GM12878 (cell line): ENCODE measurements around the gene TBC1D1. TPM values are rescaled to one million over a fixed set of nuclear protein-coding genes. Genes with fewer than 3 reads are reported as not detected.

Source experiments
- ATAC-seq: fragments of 200-7000 bp; cut with Tn5 transposase; 3 replicates; pipeline ENCODE4 v1.9.1; 2020; ENCODE audit warnings: mild to moderate bottlenecking, moderate library complexity
- BruUV-seq: library from RNA; stranded (reverse); fragments of 400-500 nt; replicated peaks from 2 replicates; lab custom pipeline; 2021; lab: Mats Ljungman, UMichigan
- CTCF ChIA-PET: fragments of 300-600 bp; sonication (Branson Sonifier 250); formaldehyde crosslinking; extraction: SDS; loops from one replicate; lab custom pipeline; 2021; ENCODE audit warnings: inconsistent platforms; lab: Yijun Ruan, JAX
- POLR2A ChIA-PET: fragments of 350-600 bp; formaldehyde crosslinking; extraction: SDS; loops from one replicate; lab custom pipeline; 2021; ENCODE audit warnings: inconsistent platforms; lab: Charles Lee
- RAD21 ChIA-PET: fragments of 300-600 bp; sonication (Branson Sonifier 250); formaldehyde crosslinking; loops from one replicate; lab custom pipeline; 2023; ENCODE audit warnings: antibody characterized with exemption; ENCODE audit not compliant: unreplicated experiment; lab: Charles Lee
- SMC1A ChIA-PET: fragments of 300-600 bp; sonication (Branson Sonifier 250); formaldehyde crosslinking; loops from one replicate; lab custom pipeline; 2023; ENCODE audit not compliant: unreplicated experiment, uncharacterized antibody; lab: Charles Lee
- DNase-seq: peaks from one replicate; pipeline ENCODE4 v3.0.0-alpha.2; 2011; ENCODE audit warnings: low read depth, low spot score
- FAIRE-seq: peaks from 3 replicates; lab custom pipeline; 2011; peaks lifted over from hg19 to GRCh38; lab: Jason Lieb, UNC
- H2AFZ ChIP-seq: 2 replicates; pipeline ENCODE4 v1.6.0; 2011; ENCODE audit warnings: low read depth, low read length, control low read depth; ENCODE audit not compliant: control insufficient read depth
- H3K27ac ChIP-seq: 2 replicates; pipeline ENCODE4 v1.5.1; 2011; ENCODE audit warnings: control low read depth; ENCODE audit not compliant: control insufficient read depth, insufficient read depth
- H3K27me3 ChIP-seq, 2 experiments: replicated peaks in 1 of 2; 2 replicates each; pipeline versions ENCODE4 v1.6.0 to v1.6.1; 2011; ENCODE audit warnings: low read length in 1 of 2; ENCODE audit not compliant: control insufficient read depth in 2 of 2, insufficient read depth in 2 of 2
- H3K36me3 ChIP-seq, 2 experiments: 2 replicates each; pipeline ENCODE4 v1.5.1; 2011; ENCODE audit warnings: low read length in 1 of 2; ENCODE audit not compliant: control insufficient read depth in 2 of 2, insufficient read depth in 2 of 2
- H3K4me1 ChIP-seq: 2 replicates; pipeline ENCODE4 v1.6.1; 2011; ENCODE audit warnings: mild to moderate bottlenecking, low read length, moderate library complexity, mixed read lengths; ENCODE audit not compliant: control insufficient read depth, insufficient read depth
- H3K4me2 ChIP-seq: 2 replicates; pipeline ENCODE4 v1.6.0; 2011; ENCODE audit warnings: control low read depth; ENCODE audit not compliant: control insufficient read depth, insufficient read depth
- H3K4me3 ChIP-seq: fragments of 200-600 bp; sonication (generic); 2 replicates; pipeline ENCODE4 v1.5.1; 2016
- H3K79me2 ChIP-seq: 2 replicates; pipeline ENCODE4 v1.6.0; 2011; ENCODE audit warnings: low read length; ENCODE audit not compliant: control insufficient read depth, insufficient read depth
- H3K9ac ChIP-seq: 2 replicates; pipeline ENCODE4 v1.8.0; 2011; ENCODE audit warnings: low read length, control low read depth, mixed read lengths; ENCODE audit not compliant: control insufficient read depth, insufficient read depth
- H3K9me3 ChIP-seq: replicated peaks from 3 replicates; pipeline ENCODE4 v1.5.1; 2011; ENCODE audit warnings: mild to moderate bottlenecking, low read length; ENCODE audit not compliant: control insufficient read depth, insufficient read depth
- H4K20me1 ChIP-seq: 2 replicates; pipeline ENCODE4 v1.6.0; 2011; ENCODE audit not compliant: control insufficient read depth, insufficient read depth
- ATF7 ChIP-seq: fragments of 450-650 bp; IDR thresholded peaks from 2 replicates; pipeline ENCODE4 v1.6.1; 2016; ENCODE audit warnings: low read depth, mild to moderate bottlenecking
- BHLHE40 ChIP-seq, 2 experiments: fragments of 450-650 bp in 1 of 2; IDR thresholded peaks; 2 replicates each; pipeline ENCODE4 v1.6.1; 2011 to 2017; ENCODE audit warnings: low read depth in 2 of 2, borderline replicate concordance in 1 of 2, improper control_type of control experiment in 1 of 2, low read length in 1 of 2, mild to moderate bottlenecking in 1 of 2
- CEBPB ChIP-seq, 2 experiments: fragments of 150-350 bp in 1 of 2; IDR thresholded peaks; 2 replicates each; pipeline ENCODE4 v1.6.1; 2012 to 2014; ENCODE audit warnings: low read depth in 2 of 2, low read length in 2 of 2, borderline replicate concordance in 1 of 2, inconsistent platforms in 1 of 2
- HDGF ChIP-seq: fragments of 450-650 bp; IDR thresholded peaks from 2 replicates; pipeline ENCODE4 v1.6.1; 2016; ENCODE audit warnings: antibody characterized with exemption
- TAF1 ChIP-seq: IDR thresholded peaks from 2 replicates; pipeline ENCODE4 v1.6.1; 2011; ENCODE audit warnings: mild to moderate bottlenecking, low read depth, low read length, borderline replicate concordance
- WGBS: methylation state at CpG from one replicate; pipeline ENCODE4 v1.1.6; 2016; ENCODE audit warnings: low lambda C conversion rate; ENCODE audit not compliant: insufficient replicate concordance, insufficient coverage; ENCODE audit errors: missing lambda C conversion rate; 5-methylcytosine and 5-hydroxymethylcytosine counted together
- in situ Hi-C: fragments of 300-500 bp; cut with MboI; formaldehyde crosslinking; loops from 9 replicates; pipeline ENCODE4 v1.14.3; 2018; ENCODE audit warnings: mixed read lengths
- intact Hi-C: fragments of 100-400 bp; cut with micrococcal nuclease; formaldehyde crosslinking; loops from one replicate; pipeline ENCODE4 v1.14.2; 2022; ENCODE audit not compliant: unreplicated experiment
- polyA plus RNA-seq, 11 experiments: library from polyadenylated mRNA; depleted of rRNA in 4 of 11; unstranded in 6 of 11; stranded (reverse) in 5 of 11; fragments of >200 nt; fragmentation: Nextera tagmentation in 4 of 11; fragmentation: Illumina TruSeq in 1 of 11; extraction: Ambion mirVana in 4 of 11; extraction: Trizol in 1 of 11; gene quantifications; 1 replicate in 1 of 11; 2 replicates in 10 of 11; pipeline versions ENCODE4 v1.2.1 to v1.2.3, GENCODE V29; 2011 to 2016; ENCODE audit warnings: inconsistent platforms in 2 of 11, missing spikeins in 2 of 11, low read depth in 1 of 11
- total RNA-seq, 4 experiments: library from RNA; depleted of rRNA in 3 of 4; stranded (reverse); fragments of >200 nt in 3 of 4; fragmentation: Illumina TruSeq in 1 of 4; extraction: Trizol in 1 of 4; gene quantifications; 2 replicates each; pipeline versions ENCODE4 v1.2.1 to v1.2.3, GENCODE V29; 2013 to 2021
- TF ChIP-seq, protein P1 (sequence below): fragments of 450-650 bp; IDR thresholded peaks from 2 replicates; pipeline ENCODE4 v1.6.1; 2016; ENCODE audit warnings: mild to moderate bottlenecking
- TF ChIP-seq, protein P2 (sequence below): fragments of 450-650 bp; IDR thresholded peaks from 2 replicates; pipeline ENCODE4 v1.6.1; 2016; ENCODE audit warnings: mild to moderate bottlenecking, moderate library complexity, borderline replicate concordance
- TF ChIP-seq, protein P3 (sequence below): fragments of 450-650 bp; IDR thresholded peaks from 2 replicates; pipeline ENCODE4 v1.6.1; 2017; ENCODE audit warnings: mild to moderate bottlenecking, moderate library complexity
- TF ChIP-seq, protein P4 (sequence below): IDR thresholded peaks from 2 replicates; pipeline ENCODE4 v1.6.1; 2012; ENCODE audit warnings: low read depth, low read length, improper control_type of control experiment
- TF ChIP-seq, protein P5 (sequence below): IDR thresholded peaks from 2 replicates; pipeline ENCODE4 v1.6.1; 2011; ENCODE audit warnings: borderline replicate concordance, low read depth, mild to moderate bottlenecking, moderate library complexity, low read length; ENCODE audit not compliant: insufficient read depth, poor library complexity, severe bottlenecking

Gene TBC1D1
- total and polyA plus RNA-seq, 10 of the 15 experiments (the other 5 are each of a cell fraction or from before 2014, with no cell fraction given): 5.3 to 102 (median 57.8) TPM

DNA sequence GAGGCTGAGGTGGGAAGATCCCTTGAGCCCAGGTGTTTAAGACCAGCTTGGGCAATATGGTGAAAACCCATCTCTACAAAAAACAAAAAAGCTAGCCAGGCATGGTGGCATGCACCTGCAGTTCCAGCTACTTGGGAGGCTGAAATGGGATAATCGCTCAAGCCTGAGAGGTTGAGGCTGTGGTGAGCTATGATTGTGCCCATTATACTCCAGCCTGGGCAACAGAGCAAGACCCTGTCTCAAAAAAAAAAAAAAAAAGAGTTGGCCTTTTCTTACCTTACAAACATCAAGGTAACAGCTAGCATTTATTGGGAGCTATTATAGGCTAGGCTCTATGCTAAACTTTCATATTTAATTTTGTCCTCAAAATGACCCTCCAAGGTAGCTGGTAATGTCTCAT is 112.7 kb downstream of the TBC1D1 start:
- no peaks in the 10 kb centered on the region; the same call in 1 of the 2 replicates for H3K4me1 ChIP-seq
- in situ Hi-C loops: no loop called here
- TF ChIP-seq, protein P1, sequence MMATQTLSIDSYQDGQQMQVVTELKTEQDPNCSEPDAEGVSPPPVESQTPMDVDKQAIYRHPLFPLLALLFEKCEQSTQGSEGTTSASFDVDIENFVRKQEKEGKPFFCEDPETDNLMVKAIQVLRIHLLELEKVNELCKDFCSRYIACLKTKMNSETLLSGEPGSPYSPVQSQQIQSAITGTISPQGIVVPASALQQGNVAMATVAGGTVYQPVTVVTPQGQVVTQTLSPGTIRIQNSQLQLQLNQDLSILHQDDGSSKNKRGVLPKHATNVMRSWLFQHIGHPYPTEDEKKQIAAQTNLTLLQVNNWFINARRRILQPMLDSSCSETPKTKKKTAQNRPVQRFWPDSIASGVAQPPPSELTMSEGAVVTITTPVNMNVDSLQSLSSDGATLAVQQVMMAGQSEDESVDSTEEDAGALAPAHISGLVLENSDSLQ: no peak
- TF ChIP-seq, protein P2, sequence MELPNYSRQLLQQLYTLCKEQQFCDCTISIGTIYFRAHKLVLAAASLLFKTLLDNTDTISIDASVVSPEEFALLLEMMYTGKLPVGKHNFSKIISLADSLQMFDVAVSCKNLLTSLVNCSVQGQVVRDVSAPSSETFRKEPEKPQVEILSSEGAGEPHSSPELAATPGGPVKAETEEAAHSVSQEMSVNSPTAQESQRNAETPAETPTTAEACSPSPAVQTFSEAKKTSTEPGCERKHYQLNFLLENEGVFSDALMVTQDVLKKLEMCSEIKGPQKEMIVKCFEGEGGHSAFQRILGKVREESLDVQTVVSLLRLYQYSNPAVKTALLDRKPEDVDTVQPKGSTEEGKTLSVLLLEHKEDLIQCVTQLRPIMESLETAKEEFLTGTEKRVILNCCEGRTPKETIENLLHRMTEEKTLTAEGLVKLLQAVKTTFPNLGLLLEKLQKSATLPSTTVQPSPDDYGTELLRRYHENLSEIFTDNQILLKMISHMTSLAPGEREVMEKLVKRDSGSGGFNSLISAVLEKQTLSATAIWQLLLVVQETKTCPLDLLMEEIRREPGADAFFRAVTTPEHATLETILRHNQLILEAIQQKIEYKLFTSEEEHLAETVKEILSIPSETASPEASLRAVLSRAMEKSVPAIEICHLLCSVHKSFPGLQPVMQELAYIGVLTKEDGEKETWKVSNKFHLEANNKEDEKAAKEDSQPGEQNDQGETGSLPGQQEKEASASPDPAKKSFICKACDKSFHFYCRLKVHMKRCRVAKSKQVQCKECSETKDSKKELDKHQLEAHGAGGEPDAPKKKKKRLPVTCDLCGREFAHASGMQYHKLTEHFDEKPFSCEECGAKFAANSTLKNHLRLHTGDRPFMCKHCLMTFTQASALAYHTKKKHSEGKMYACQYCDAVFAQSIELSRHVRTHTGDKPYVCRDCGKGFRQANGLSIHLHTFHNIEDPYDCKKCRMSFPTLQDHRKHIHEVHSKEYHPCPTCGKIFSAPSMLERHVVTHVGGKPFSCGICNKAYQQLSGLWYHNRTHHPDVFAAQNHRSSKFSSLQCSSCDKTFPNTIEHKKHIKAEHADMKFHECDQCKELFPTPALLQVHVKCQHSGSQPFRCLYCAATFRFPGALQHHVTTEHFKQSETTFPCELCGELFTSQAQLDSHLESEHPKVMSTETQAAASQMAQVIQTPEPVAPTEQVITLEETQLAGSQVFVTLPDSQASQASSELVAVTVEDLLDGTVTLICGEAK: no peak
- TF ChIP-seq, protein P3, sequence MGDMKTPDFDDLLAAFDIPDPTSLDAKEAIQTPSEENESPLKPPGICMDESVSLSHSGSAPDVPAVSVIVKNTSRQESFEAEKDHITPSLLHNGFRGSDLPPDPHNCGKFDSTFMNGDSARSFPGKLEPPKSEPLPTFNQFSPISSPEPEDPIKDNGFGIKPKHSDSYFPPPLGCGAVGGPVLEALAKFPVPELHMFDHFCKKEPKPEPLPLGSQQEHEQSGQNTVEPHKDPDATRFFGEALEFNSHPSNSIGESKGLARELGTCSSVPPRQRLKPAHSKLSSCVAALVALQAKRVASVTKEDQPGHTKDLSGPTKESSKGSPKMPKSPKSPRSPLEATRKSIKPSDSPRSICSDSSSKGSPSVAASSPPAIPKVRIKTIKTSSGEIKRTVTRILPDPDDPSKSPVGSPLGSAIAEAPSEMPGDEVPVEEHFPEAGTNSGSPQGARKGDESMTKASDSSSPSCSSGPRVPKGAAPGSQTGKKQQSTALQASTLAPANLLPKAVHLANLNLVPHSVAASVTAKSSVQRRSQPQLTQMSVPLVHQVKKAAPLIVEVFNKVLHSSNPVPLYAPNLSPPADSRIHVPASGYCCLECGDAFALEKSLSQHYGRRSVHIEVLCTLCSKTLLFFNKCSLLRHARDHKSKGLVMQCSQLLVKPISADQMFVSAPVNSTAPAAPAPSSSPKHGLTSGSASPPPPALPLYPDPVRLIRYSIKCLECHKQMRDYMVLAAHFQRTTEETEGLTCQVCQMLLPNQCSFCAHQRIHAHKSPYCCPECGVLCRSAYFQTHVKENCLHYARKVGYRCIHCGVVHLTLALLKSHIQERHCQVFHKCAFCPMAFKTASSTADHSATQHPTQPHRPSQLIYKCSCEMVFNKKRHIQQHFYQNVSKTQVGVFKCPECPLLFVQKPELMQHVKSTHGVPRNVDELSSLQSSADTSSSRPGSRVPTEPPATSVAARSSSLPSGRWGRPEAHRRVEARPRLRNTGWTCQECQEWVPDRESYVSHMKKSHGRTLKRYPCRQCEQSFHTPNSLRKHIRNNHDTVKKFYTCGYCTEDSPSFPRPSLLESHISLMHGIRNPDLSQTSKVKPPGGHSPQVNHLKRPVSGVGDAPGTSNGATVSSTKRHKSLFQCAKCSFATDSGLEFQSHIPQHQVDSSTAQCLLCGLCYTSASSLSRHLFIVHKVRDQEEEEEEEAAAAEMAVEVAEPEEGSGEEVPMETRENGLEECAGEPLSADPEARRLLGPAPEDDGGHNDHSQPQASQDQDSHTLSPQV: no peak
- TF ChIP-seq CEBPB (IDR thresholded peaks at IDR 0.05; ENCODE audit: borderline replicate concordance in 1 of 2, low read depth in 2 of 2, low read length in 2 of 2) (no peak), TAF1 (no peak), ATF7 (no peak), BHLHE40 (IDR thresholded peaks at IDR 0.05; ENCODE audit: borderline replicate concordance in 1 of 2, low read depth in 2 of 2, low read length in 1 of 2) (no peak), HDGF (no peak)
- TF ChIP-seq, protein P4, sequence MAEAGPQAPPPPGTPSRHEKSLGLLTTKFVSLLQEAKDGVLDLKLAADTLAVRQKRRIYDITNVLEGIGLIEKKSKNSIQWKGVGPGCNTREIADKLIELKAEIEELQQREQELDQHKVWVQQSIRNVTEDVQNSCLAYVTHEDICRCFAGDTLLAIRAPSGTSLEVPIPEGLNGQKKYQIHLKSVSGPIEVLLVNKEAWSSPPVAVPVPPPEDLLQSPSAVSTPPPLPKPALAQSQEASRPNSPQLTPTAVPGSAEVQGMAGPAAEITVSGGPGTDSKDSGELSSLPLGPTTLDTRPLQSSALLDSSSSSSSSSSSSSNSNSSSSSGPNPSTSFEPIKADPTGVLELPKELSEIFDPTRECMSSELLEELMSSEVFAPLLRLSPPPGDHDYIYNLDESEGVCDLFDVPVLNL: no peak
- TF ChIP-seq, protein P5, sequence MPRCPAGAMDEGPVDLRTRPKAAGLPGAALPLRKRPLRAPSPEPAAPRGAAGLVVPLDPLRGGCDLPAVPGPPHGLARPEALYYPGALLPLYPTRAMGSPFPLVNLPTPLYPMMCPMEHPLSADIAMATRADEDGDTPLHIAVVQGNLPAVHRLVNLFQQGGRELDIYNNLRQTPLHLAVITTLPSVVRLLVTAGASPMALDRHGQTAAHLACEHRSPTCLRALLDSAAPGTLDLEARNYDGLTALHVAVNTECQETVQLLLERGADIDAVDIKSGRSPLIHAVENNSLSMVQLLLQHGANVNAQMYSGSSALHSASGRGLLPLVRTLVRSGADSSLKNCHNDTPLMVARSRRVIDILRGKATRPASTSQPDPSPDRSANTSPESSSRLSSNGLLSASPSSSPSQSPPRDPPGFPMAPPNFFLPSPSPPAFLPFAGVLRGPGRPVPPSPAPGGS: no peak

More for the DNA sequence above, 112.7 kb downstream of the TBC1D1 start:
- Histone ChIP-seq H3K27ac (no peak overlapping the region), H2AFZ (no peak overlapping the region), H3K9ac (no peak overlapping the region), H3K79me2 (no peaks in the 10 kb centered on the region; the same call in none of the 2 replicates), H4K20me1 (no peaks in the 10 kb centered on the region), H3K4me3 (no peak overlapping the region), H3K9me3 (no peaks in the 10 kb centered on the region), H3K4me2 (no peak overlapping the region), H3K27me3 (no peaks in the 10 kb centered on the region), H3K36me3 (0 out of 4 replicates have a peak, but pooled peaks cover 0 to 3% of the 10 kb centered on the region in 2 experiments)
- 100% methylated on average over 1 of the region's 1 CpG for WGBS
- DNase-seq: no peak
- CTCF ChIA-PET: interaction anchor here (0.6 to 1.1 kb wide), 5 partner anchors 13 to 737 kb away, joined by 3 read pairs; no protein-coding TSS in a partner anchor
- no TSS peak for BruUV-seq
- POLR2A ChIA-PET: interaction anchor here (1.1 kb wide), 1 partner anchor 177 kb away, joined by 3 read pairs; the partner anchor contains the start of gene PGM2
- ATAC-seq: no peak
- SMC1A ChIA-PET: interaction anchor here (0.5 to 1.7 kb wide), 6 partner anchors 16 to 972 kb away, joined by 3 to 4 read pairs (median 3); no protein-coding TSS in a partner anchor
- intact Hi-C loops: no loop called here
- RAD21 ChIA-PET: interaction anchor here (1.1 to 1.6 kb wide), 2 partner anchors 27 to 32 kb away, joined by 3 to 6 read pairs; no protein-coding TSS in a partner anchor
- no peak for FAIRE-seq
